LNCaP clone FGC (cell line): ENCODE data around the gene BICC1.

Experiments
- DNase-seq: peaks from one replicate; pipeline ENCODE4 v3.0.0-alpha.2; 2011; ENCODE audit warnings: low read depth
- H3K4me3 ChIP-seq: 2 replicates; pipeline ENCODE4 v1.5.1; 2011; ENCODE audit warnings: mild to moderate bottlenecking, low read depth, low read length, control low read depth
- CTCF ChIP-seq: IDR thresholded peaks from 2 replicates; pipeline ENCODE4 v1.5.1; 2012; ENCODE audit warnings: mild to moderate bottlenecking; ENCODE audit not compliant: control insufficient read depth, insufficient read depth; ENCODE audit errors: extremely low read depth

The BICC1 gene

GRCh38 chr10:58560068-58560467 lies 47.4 kb downstream of the BICC1 start:
- no peak for DNase-seq
- no peak for TF ChIP-seq CTCF

GRCh38 chr10:58565271-58565670 lies 52.6 kb downstream of the BICC1 start:
- no peak overlapping the region for H3K4me3 ChIP-seq
- TF ChIP-seq CTCF = no peak
- DNase-seq = no peak

More at GRCh38 chr10:58560068-58560467, 47.4 kb downstream of the BICC1 start:
- H3K4me3 ChIP-seq = no peak overlapping the region

GRCh38 chr10:58567652-58568051 lies 55.0 kb downstream of the BICC1 start:
- TF ChIP-seq CTCF = no peak

GRCh38 chr10:58568428-58568935 lies 55.8 kb downstream of the BICC1 start:
- no peak overlapping the region for H3K4me3 ChIP-seq
- no peak for DNase-seq
- TF ChIP-seq CTCF = no peak

More at GRCh38 chr10:58567652-58568051, 55.0 kb downstream of the BICC1 start:
- DNase-seq = no peak
- no peak overlapping the region for H3K4me3 ChIP-seq

GRCh38 chr10:58570307-58570723 lies 57.6 kb downstream of the BICC1 start:
- no peak overlapping the region for H3K4me3 ChIP-seq
- no peak for TF ChIP-seq CTCF
- no peak for DNase-seq

- no peak for TF ChIP-seq CTCF
- no peak for DNase-seq
Measured at GRCh38 chr10:58570979-58571378, 58.3 kb downstream of the BICC1 start.

GRCh38 chr10:58573144-58573543 lies 60.5 kb downstream of the BICC1 start:
- no peak overlapping the region for H3K4me3 ChIP-seq
- DNase-seq = no peak
- no peak for TF ChIP-seq CTCF

More at GRCh38 chr10:58570979-58571378, 58.3 kb downstream of the BICC1 start:
- no peak overlapping the region for H3K4me3 ChIP-seq
